DMS114 treated with DMSO at 0.1 percent for 48 hours (cell line): Measurements from ENCODE around the gene CHIC2.
"Not testable (repeated sequence)": the region's sequence is repeated elsewhere in the genome, so short reads cannot be mapped to it uniquely, and the experiment has no call there.

ENCODE experiments used
- DNase-seq: peaks from one replicate; lab custom pipeline; 2025; ENCODE audit not compliant: unreplicated experiment; lab: John Stamatoyannopoulos, UW

Gene CHIC2

GRCh38 chr4:54061873-54062272 is 2.5 kb downstream of the CHIC2 start:
- DNase-seq: no peak

DNA sequence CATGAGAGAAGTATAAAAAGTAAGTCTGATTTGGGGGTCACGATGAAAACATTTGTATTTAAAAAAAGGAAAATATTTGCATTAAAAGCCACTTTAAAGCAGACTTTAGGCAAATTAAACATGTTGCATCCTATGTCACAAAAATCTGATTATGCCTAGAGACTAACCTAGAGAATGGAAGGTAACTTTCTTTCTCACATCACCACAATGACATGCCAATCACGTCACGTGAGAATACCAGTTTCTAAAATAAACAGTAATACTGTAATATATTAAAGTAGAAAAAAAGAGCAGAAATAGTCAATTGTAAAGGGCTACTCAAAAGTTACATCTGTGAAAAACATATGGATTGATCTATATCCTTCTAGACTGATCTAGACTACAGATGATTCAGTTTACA is 3.3 kb downstream of the CHIC2 start:
- DNase-seq: no peak

GRCh38 chr4:54060116-54060515 is 4.3 kb downstream of the CHIC2 start:
- no peak for DNase-seq

DNA sequence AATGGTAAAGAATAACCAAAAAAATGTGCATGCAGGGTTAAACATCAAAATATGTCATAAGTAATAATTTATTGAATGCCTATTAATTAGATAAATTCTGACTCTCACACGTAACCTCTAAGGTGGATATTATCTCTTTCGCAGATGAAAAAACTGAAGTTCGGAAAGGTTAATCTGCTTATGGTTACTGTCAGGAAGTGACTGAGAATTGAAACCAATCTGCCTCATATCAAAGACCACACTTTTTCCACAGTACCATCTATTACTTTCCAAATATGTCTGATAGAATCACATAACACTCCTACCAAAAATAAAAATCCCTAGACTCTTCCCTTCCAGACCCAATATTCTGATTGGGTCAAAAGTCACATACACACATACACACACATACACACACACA is 6.2 kb downstream of the CHIC2 start:
- DNase-seq: no peak

DNA sequence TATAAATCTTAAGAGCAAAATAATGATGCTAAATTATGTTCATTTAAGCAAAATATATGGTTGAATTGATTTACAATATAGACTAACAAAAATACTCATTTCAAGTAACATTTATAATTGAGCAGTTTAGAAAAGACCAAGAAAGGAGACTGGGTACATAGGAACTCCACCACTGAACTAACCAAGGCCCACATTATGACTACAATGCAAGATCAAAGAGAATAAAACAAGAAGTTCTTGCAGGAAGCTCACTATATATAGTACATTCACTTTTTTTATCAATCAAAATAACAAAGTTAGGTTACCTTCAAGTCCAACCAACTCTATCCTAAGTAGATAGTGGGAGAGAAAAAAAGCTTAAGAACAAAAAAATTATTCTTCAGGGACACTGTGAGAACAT is 8.0 kb downstream of the CHIC2 start:
- no peak for DNase-seq

DNA sequence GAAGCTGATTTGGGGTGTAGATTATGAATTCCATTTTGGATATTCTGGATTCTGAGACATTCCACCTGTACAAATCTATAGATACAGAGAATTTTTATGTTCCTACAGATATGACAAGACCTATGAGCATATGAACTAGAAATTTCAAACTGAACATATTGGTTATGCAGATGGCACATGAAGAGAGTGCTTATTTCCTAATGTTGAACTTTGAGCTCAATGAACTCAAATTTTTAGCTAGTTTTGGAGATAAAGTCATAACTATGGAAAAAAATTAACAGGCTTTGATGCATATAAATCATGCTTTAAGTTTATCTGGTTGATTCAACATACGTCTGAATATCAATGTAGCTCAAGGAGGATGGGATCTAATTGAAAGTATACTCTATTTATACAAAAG is 8.9 kb downstream of the CHIC2 start:
- DNase-seq: no peak

DNA sequence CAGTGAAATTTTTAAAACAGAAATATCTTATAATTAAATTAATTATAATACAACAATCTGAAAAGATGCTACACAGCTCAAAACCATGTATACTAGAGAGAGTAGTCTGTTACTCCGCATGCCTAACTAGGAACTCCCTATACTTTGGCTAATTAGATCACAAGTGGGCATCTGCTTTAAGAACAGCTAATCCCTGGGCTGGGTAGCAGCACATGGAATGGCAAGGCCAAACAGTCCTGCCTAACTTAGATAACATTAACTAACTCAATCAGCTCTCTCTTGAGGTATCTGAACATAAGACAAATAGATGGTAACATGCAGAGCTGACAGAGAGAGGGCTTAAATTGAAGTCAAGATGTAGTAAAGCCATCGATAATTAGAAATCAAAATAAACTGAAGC is 9.9 kb downstream of the CHIC2 start:
- no peak for DNase-seq

- not testable (repeated sequence) for DNase-seq
These were observed 11.1 kb downstream of the CHIC2 start for GRCh38 chr4:54053322-54053721.

DNA sequence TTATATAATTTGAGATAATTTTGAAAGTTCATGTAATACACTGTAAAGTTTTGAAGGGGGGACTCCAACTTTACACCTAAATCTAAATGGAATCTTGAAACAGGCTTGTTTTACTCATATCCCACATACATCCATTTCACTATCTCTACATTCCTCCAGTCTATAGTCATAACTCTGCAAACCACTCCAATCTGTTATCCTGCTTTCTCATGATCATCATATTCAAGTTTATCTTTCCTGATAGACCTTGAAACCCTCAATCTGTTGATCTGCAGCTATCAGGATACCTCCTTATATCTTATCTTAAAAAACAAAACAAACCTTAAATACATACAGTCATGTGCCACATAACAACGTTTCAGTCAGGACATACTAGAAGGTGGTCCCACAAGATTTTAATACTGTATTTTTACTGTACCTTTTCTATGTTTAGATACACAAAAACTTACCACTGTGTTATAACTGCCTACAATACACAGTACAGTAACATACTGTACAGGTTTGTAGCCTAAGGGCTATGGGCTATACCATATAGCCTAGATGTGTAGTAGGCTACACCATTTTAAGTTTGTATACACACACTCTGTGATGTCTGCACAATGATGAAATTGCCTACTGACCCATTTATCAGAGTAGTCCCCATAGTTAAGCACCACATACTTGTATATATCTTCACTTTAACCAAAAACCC is 14.0 kb downstream of the CHIC2 start:
- no peak for DNase-seq

DNA sequence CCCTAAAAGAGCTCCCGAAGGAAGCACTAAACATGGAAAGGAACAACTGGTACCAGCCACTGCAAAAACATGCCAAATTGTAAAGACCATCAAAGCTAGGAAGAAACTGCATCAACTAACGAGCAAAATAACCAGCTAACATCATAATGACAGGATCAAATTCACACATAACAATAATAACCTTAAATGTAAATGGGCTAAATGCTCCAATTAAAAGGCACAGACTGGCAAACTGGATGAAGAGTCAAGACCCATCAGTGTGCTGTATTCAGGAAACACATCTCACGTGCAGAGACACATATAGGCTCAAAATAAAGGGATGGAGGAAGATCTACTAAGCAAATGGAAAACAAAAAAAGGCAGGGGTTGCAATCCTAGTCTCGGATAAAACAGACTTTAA is 20.8 kb downstream of the CHIC2 start:
- not testable (repeated sequence) for DNase-seq

GRCh38 chr4:54041933-54042332 is 22.5 kb downstream of the CHIC2 start:
- DNase-seq: no peak

DNA sequence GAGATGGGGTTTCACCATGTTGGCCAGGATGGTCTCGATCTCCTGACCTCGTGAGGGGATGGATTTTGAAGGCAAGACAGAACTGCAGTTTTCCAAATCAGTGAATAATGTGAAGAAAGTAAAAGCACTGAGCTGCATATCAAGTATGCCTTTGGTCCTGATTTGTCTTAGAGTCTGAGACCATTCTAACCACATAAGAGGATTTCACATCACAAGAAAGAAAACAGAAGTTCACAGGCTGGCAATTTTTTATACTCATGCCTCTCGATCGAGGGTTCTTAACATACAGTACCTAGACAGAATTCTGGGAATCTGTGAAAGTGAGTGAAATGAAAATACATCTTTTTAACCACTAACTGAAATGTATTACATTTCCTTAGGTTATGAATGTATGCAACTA is 23.3 kb downstream of the CHIC2 start:
- no peak for DNase-seq

- DNase-seq: no peak
These were observed 26.3 kb downstream of the CHIC2 start for GRCh38 chr4:54038056-54038455.

- no peak for DNase-seq
These were observed 28.2 kb downstream of the CHIC2 start for GRCh38 chr4:54036184-54036583.

GRCh38 chr4:54032558-54033135 is 31.8 kb downstream of the CHIC2 start:
- DNase-seq: no peak

DNA sequence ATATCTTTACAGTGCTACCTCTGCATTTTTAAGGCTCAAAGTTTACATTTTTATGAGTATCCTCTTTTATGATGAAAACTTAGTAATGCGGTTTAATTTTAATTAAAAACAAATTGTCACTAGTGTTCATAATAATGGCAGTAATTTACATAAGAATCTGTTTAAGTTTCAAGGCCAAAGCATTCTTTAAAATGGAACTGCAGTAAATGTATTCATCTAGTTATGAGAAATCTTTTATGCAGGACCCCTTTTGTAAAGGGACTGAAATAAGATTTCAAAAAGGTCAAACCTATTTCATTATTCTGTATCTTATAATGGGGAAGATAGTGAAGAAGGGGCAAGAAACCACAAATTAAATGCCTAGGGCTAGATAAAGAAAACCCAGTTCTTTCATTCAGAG is 37.1 kb downstream of the CHIC2 start:
- no peak for DNase-seq

GRCh38 chr4:54025582-54025981 is 38.8 kb downstream of the CHIC2 start:
- no peak for DNase-seq

DNA sequence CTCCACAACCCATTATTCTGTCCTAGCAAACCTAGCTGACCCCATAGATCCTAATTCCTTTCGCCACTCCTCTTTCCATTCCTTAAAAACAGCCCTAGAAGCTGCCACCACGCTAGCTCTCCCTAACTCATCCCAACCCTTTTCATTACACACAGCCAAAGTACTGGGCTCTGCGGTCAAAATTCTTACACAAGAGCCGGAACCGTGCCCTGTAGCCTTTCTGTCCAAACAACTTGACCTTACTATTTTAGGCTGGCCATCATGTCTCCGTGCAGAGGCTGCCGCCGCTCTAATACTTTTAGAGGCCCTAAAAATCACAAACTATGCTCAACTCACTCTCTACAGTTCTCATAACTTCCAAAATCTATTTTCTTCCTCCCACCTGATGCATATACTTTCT is 41.4 kb downstream of the CHIC2 start:
- DNase-seq: not testable (repeated sequence)

DNA sequence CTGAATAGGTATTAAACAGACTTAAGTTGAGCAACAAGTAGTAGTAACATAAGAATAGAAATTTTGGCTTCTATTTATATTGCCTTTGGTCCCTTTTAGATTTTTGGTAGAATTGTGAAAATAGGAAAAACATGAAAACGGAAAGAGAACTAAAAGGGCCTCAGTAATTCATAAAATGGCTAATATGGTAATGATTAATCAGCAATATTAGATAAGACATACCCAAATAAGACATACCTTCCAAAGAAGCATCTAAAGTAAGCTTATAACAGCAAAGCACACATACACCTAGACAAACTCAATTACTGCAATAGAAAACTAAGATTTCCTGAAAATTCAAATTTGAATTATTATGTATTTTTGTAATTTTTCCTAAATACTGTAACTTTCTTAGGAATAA is 46.4 kb downstream of the CHIC2 start:
- DNase-seq: no peak

DNA sequence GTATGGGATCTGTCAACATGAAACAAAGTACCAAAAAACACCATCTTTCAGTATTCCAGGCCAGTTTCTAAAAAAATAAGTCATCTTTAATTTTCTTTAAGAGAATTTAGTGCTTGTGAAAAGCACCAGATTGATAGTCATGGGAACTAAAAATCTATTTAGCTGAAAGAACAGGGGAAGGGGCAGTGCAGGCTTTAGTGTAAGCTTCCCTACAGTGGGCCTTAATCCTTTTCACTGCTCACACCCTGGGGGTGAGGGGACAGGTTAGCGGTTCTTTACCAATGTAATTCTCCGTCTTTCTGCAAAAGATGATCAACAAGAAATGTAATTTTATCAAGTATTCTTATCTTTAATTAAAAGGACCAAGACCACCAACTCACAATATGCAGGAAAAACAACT is 47.1 kb downstream of the CHIC2 start:
- DNase-seq: no peak

DNA sequence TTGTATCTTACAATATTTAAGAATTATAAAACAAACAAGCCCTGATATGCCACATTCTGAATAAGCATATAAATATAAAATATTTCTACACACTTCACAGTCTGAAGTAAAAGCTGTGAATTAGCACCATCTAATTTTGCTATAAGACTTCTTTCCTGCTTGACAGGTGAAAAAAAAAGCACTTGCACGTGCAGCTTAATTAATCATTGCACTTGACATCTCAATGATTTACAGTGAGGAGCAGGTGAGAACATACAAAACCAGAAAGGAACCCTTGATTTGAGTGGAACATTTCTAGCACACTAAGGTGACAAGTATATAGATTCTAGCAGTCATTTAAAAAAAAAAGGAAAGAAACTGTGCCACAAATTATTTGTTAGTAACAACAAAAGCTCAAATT is 47.9 kb downstream of the CHIC2 start:
- DNase-seq: no peak

DNA sequence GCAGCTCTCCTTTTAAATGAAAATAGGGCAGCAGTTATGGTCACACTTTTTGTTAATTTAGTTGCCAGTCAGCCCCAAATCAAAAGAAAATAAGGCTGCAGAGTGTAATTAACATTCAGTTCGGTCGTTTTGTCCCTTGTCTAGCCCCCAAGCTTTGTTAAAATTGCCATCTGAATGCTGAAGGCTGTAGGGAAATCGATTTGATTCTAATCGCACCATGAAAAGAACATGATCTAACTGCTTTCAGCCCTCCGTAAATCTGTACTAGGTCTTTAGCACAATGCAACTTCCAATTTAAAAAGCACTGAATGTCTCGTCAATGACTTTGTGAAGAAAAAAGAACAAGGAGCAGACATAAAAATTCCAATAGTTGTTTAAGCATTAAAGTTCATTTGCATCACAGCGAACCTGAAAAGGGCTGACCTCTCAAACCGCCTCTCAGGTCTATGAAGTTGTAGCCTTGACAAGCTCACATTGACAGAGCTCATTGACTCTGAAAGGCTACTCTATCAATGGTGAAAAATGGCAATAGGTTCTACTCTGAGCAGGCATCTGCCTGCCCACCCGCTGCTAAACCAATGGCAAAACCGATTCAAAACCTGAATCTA is 48.9 kb downstream of the CHIC2 start:
- DNase-seq: no peak

DNA sequence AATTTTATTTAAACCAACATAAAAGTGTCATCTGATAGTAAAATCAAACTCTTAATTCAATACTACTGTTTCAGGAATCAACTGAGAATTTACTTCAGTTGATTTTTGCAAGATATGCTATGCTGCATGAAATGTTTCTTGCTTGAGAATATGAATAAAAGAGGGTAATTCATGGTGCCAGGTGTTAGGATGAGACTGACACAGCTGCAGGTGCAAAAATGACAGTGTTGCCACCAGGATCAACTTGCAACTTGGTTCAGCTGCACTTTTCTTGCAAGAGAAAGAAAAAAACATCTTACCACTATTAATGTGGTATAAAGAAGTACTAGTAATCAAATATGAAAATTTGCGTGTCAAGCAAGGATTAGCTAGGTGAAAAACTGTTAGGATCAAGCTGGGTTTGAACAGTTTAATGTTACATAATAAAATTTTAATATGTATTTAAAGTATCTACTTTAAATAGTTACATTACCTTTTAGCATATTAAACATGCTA is 49.7 kb downstream of the CHIC2 start:
- DNase-seq: no peak
